ENCODE data around the gene PRKCH. TPM values are rescaled to one million over a fixed set of nuclear protein-coding genes. Genes with fewer than 3 reads are reported as not detected.

PRKCH gene
- polyA plus RNA-seq, 2 of the 4 experiments (the other 2 are of a cell fraction), result 10.0 to 10.2 TPM

GRCh38 chr14:61478971-61479473 is 157.6 kb downstream of the PRKCH start:
- ATAC-seq (no peak), FAIRE-seq (no peak), DNase-seq (ENCODE audit: low read depth in 1 of 2, low spot score in 1 of 2) (no peak)
- no peak for TF ChIP-seq RCOR1 (IDR thresholded peaks at IDR 0.05; ENCODE audit: low read depth, low read length)
- no peak for TF ChIP-seq CTCF (IDR thresholded peaks at IDR 0.05)
- no peak for TF ChIP-seq FOSB (CRISPR knock-in tag; IDR thresholded peaks at IDR 0.05)
- TF ChIP-seq GATA3 (IDR thresholded peaks at IDR 0.05; ENCODE audit: borderline replicate concordance), result no peak
- no peak for TF ChIP-seq FOSL2 (IDR thresholded peaks at IDR 0.05)
- no peak for TF ChIP-seq FOSL2 (CRISPR knock-in tag; IDR thresholded peaks at IDR 0.05)
- no peak for TF ChIP-seq MAX (IDR thresholded peaks at IDR 0.05)
- no peak for TF ChIP-seq E2F6 (IDR thresholded peaks at IDR 0.05; ENCODE audit: borderline replicate concordance, low read depth)
- no peak for TF ChIP-seq BHLHE40 (IDR thresholded peaks at IDR 0.05; ENCODE audit: low read depth, low read length)
- no peak for TF ChIP-seq HOXA7 (CRISPR knock-in tag; IDR thresholded peaks at IDR 0.05)
- no peak for TF ChIP-seq ATOH8 (CRISPR knock-in tag; IDR thresholded peaks at IDR 0.05; ENCODE audit: low read depth)
- no peak for TF ChIP-seq PHF8 (IDR thresholded peaks at IDR 0.05; ENCODE audit: borderline replicate concordance, low read depth)
- no peak for TF ChIP-seq RNF2 (IDR thresholded peaks at IDR 0.05; ENCODE audit: borderline replicate concordance, low read depth)
- TF ChIP-seq RAD21 (conservative IDR thresholded peaks at IDR 0.05 in 1 of 2, IDR thresholded peaks at IDR 0.05 in 1 of 2), result no peak
- TF ChIP-seq CHD4 (IDR thresholded peaks at IDR 0.05; ENCODE audit: borderline replicate concordance), result no peak
- no peak for TF ChIP-seq MYC (IDR thresholded peaks at IDR 0.05; ENCODE audit: borderline replicate concordance, low read length)
- Histone ChIP-seq H3K4me1 (peaks cover 84% of the 10 kb centered on the region), H3K4me3 (no peak overlapping the region), H3K4me2 (peak overlapping the region; percentile 66; the same call in 2 of the 3 replicates), H3K27ac (peak overlapping the region; percentile 91 to 96), H3K9me3 (no peaks in the 10 kb centered on the region)
- ChIA-PET CTCF (interaction anchor here (0.9 to 2.6 kb wide), 7 partner anchors 10 to 647 kb away, joined by 3 to 10 read pairs (median 4); no protein-coding TSS in a partner anchor), POLR2A (interaction anchor here (1.4 kb wide), 1 partner anchor 45 kb away, joined by 3 read pairs; no protein-coding TSS in a partner anchor)
- 90% methylated on average over 6 of the region's 6 CpGs for WGBS (ENCODE audit: missing lambda C conversion rate)

- POLR2A ChIA-PET, result interaction anchor here (0.8 kb wide), 1 partner anchor 82 kb away, joined by 4 read pairs; no protein-coding TSS in a partner anchor
- CTCF ChIA-PET, result interaction anchor here (1.0 to 2.6 kb wide), 5 partner anchors 58 to 250 kb away, joined by 3 to 10 read pairs (median 4); no protein-coding TSS in a partner anchor
Measured at GRCh38 chr14:61479746-61480502, 158.5 kb downstream of the PRKCH start.

More at GRCh38 chr14:61479746-61480502, 158.5 kb downstream of the PRKCH start:
- ATAC-seq (no peak), FAIRE-seq (no peak), DNase-seq (ENCODE audit: low read depth in 1 of 2, low spot score in 1 of 2) (no peak)
- Histone ChIP-seq H3K9me3 (no peaks in the 10 kb centered on the region), H3K4me1 (peaks cover 78% of the 10 kb centered on the region), H3K4me3 (no peak overlapping the region), H3K27ac (peak overlapping the region; percentile 91 to 96), H3K4me2 (peak overlapping the region; percentile 16)
- WGBS (ENCODE audit: missing lambda C conversion rate), result 90% methylated on average over 3 of the region's 3 CpGs
- TF ChIP-seq RAD21 (conservative IDR thresholded peaks at IDR 0.05 in 1 of 2, IDR thresholded peaks at IDR 0.05 in 1 of 2), result no peak
- peak; percentile 18; the same call in 1 of the 2 replicates for TF ChIP-seq FOSL2 (IDR thresholded peaks at IDR 0.05)
- TF ChIP-seq FOSL2 (CRISPR knock-in tag; IDR thresholded peaks at IDR 0.05), result peak; percentile 76
- 0 out of 5 replicates have a peak, but pooled peaks of 1 of the 2 experiments have one; percentile 30 for TF ChIP-seq JUN (IDR thresholded peaks at IDR 0.05)
- TF ChIP-seq ATOH8 (CRISPR knock-in tag; IDR thresholded peaks at IDR 0.05; ENCODE audit: low read depth), result peak; percentile 15; the same call in 1 of the 2 replicates
- no peak for TF ChIP-seq TFCP2L1 (CRISPR knock-in tag; IDR thresholded peaks at IDR 0.05)
- no peak for TF ChIP-seq JUNB (IDR thresholded peaks at IDR 0.05)
- no peak for TF ChIP-seq BCL3 (IDR thresholded peaks at IDR 0.05)
- TF ChIP-seq RCOR1 (IDR thresholded peaks at IDR 0.05; ENCODE audit: low read depth, low read length), result no peak
- TF ChIP-seq ELK1 (IDR thresholded peaks at IDR 0.05; ENCODE audit: low read depth, low read length), result no peak
- no peak for TF ChIP-seq USF2 (IDR thresholded peaks at IDR 0.05)
- no peak for TF ChIP-seq EHMT2 (IDR thresholded peaks at IDR 0.05; ENCODE audit: low read depth)

Data from A549 (cell line).